ENCODE measurements around the gene KCTD17.

DNA sequence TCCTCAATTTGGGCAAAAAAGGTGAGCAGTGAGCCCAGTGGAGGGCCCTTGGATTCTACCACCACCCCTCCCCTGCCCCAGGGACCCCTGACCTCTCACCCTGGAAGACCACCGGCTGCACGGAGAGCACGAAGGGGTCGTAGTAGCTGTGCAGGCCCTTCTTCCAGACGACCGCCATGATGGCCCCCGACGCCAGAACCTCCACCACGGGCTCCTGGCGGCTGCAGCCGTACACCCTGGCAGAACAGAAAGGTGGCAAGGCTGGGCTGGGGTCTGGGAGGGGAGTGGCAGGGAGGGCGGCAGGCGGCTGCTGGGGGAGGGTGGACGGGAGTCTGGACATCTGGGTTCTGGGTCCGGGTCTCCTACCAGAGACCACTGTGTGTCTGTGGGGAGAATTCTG is 34.6 kb downstream of the KCTD17 start:
- TF ChIP-seq POLR2AphosphoS5 (IDR thresholded peaks at IDR 0.05; ENCODE audit: low read depth, low read length): no peak
- TF ChIP-seq SIN3A (IDR thresholded peaks at IDR 0.05; ENCODE audit: borderline replicate concordance, insufficient read depth, low read length): no peak

Measured in PFSK-1 (cell line).